IgD-negative memory B cell (primary cell): ENCODE results near the gene PHKG2. TPM values are rescaled to one million over a fixed set of nuclear protein-coding genes. Genes with fewer than 3 reads are reported as not detected.

Experiments used
- H3K27ac Mint-ChIP-seq, 3 donors: one replicate each; pipeline ENCODE4 v1.8.0; 2020 to 2022; ENCODE audit warnings: mild to moderate bottlenecking in 3 of 3, mixed read lengths in 3 of 3, moderate library complexity in 1 of 3
- H3K27me3 Mint-ChIP-seq: one replicate; pipeline ENCODE4 v1.8.0; 2021; ENCODE audit warnings: mixed read lengths
- H3K36me3 Mint-ChIP-seq: one replicate; pipeline ENCODE4 v1.8.0; 2020; ENCODE audit warnings: mild to moderate bottlenecking, mixed read lengths
- H3K4me1 Mint-ChIP-seq, 3 donors: one replicate each; pipeline ENCODE4 v1.8.0; 2020 to 2022; ENCODE audit warnings: mixed read lengths in 3 of 3, mild to moderate bottlenecking in 1 of 3
- H3K4me3 Mint-ChIP-seq, 4 donors: one replicate each; pipeline ENCODE4 v1.8.0; 2020 to 2022; ENCODE audit warnings: mild to moderate bottlenecking in 4 of 4, mixed read lengths in 4 of 4, moderate library complexity in 3 of 4
- H3K9me3 Mint-ChIP-seq, 3 donors: one replicate each; pipeline ENCODE4 v1.8.0; 2020 to 2021; ENCODE audit warnings: mixed read lengths in 3 of 3, mild to moderate bottlenecking in 1 of 3
- polyA plus RNA-seq: library from polyadenylated mRNA; unstranded; fragments of 300-500 nt; fragmentation: Illumina TruSeq; gene quantifications from one replicate; pipeline ENCODE4 v1.2.3, GENCODE V29; 2021

Gene PHKG2
- polyA plus RNA-seq, 1 donor from 2014 or later = 36.7 TPM

GRCh38 chr16:30740364-30741251, 7.6 kb upstream of the PHKG2 start:
- Mint-ChIP-seq H3K4me3 (peak overlapping the region in 1 of 4 donors; percentile 71), H3K9me3 (no peaks in the 10 kb centered on the region), H3K36me3 (peaks cover 3% of the 10 kb centered on the region), H3K27ac (peak overlapping the region in 2 of 3 donors; percentile 26 to 42), H3K4me1 (peaks cover 0 to 5% (median 3%) of the 10 kb centered on the region in 3 donors), H3K27me3 (no peaks in the 10 kb centered on the region)

GRCh38 chr16:30741461-30741914, 6.7 kb upstream of the PHKG2 start:
- H3K4me1 Mint-ChIP-seq = peaks cover 0 to 5% (median 3%) of the 10 kb centered on the region in 3 donors
- H3K9me3 Mint-ChIP-seq = no peaks in the 10 kb centered on the region
- H3K4me3 Mint-ChIP-seq = peak overlapping the region in 1 of 4 donors; percentile 8
- no peaks in the 10 kb centered on the region for H3K27me3 Mint-ChIP-seq
- H3K36me3 Mint-ChIP-seq = peaks cover 3% of the 10 kb centered on the region
- no peak overlapping the region for H3K27ac Mint-ChIP-seq

- Mint-ChIP-seq H3K4me1 (peaks cover 4 to 13% (median 10%) of the 10 kb centered on the region in 3 donors), H3K27me3 (no peaks in the 10 kb centered on the region), H3K9me3 (no peaks in the 10 kb centered on the region), H3K36me3 (peaks cover 3% of the 10 kb centered on the region), H3K27ac (no peak overlapping the region), H3K4me3 (peak overlapping the region in 1 of 4 donors; percentile 51)
Measured at GRCh38 chr16:30743716-30744115, 4.5 kb upstream of the PHKG2 start.

GRCh38 chr16:30744183-30744582, 4.0 kb upstream of the PHKG2 start:
- H3K9me3 Mint-ChIP-seq = no peaks in the 10 kb centered on the region
- peaks cover 7 to 14% (median 10%) of the 10 kb centered on the region in 3 donors for H3K4me1 Mint-ChIP-seq
- H3K27me3 Mint-ChIP-seq = no peaks in the 10 kb centered on the region
- peak overlapping the region in 1 of 4 donors; percentile 68 for H3K4me3 Mint-ChIP-seq
- peak overlapping the region in 1 of 3 donors; percentile 46 for H3K27ac Mint-ChIP-seq
- H3K36me3 Mint-ChIP-seq = peaks cover 3% of the 10 kb centered on the region

- H3K27me3 Mint-ChIP-seq = no peaks in the 10 kb centered on the region
- peaks cover 3% of the 10 kb centered on the region for H3K36me3 Mint-ChIP-seq
- H3K4me3 Mint-ChIP-seq = peak overlapping the region in 1 of 4 donors; percentile 68
- no peaks in the 10 kb centered on the region for H3K9me3 Mint-ChIP-seq
- peaks cover 10 to 17% (median 10%) of the 10 kb centered on the region in 3 donors for H3K4me1 Mint-ChIP-seq
- H3K27ac Mint-ChIP-seq = peak overlapping the region in 2 of 3 donors; percentile 27 to 70
Measured at GRCh38 chr16:30745082-30745481, 3.1 kb upstream of the PHKG2 start.

GRCh38 chr16:30746638-30747175, 1.5 kb upstream of the PHKG2 start:
- Mint-ChIP-seq H3K9me3 (no peaks in the 10 kb centered on the region), H3K4me3 (peak overlapping the region in 1 of 4 donors; percentile 87), H3K27me3 (no peaks in the 10 kb centered on the region), H3K36me3 (peaks cover 3% of the 10 kb centered on the region), H3K27ac (peak overlapping the region in 1 of 3 donors; percentile 98), H3K4me1 (peaks cover 5 to 16% (median 12%) of the 10 kb centered on the region in 3 donors)

GRCh38 chr16:30747331-30747730, 894 bp upstream of the PHKG2 start:
- Mint-ChIP-seq H3K4me1 (peaks cover 5 to 16% (median 12%) of the 10 kb centered on the region in 3 donors), H3K9me3 (no peaks in the 10 kb centered on the region), H3K27ac (peak overlapping the region; percentile 84 to 98 (median 94)), H3K36me3 (no peaks in the 10 kb centered on the region), H3K27me3 (no peaks in the 10 kb centered on the region), H3K4me3 (peak overlapping the region; percentile 87 to 97 (median 92))

- Mint-ChIP-seq H3K4me1 (peaks cover 5 to 16% (median 12%) of the 10 kb centered on the region in 3 donors), H3K27me3 (no peaks in the 10 kb centered on the region), H3K4me3 (peak overlapping the region; percentile 87 to 97 (median 92)), H3K36me3 (no peaks in the 10 kb centered on the region), H3K27ac (peak overlapping the region in 2 of 3 donors; percentile 84 to 98), H3K9me3 (no peaks in the 10 kb centered on the region)
Measured at GRCh38 chr16:30748634-30749445, 615 bp downstream of the PHKG2 start.

GRCh38 chr16:30750201-30750600, 2.0 kb downstream of the PHKG2 start:
- H3K9me3 Mint-ChIP-seq = no peaks in the 10 kb centered on the region
- no peaks in the 10 kb centered on the region for H3K27me3 Mint-ChIP-seq
- H3K4me3 Mint-ChIP-seq = peak overlapping the region; percentile 47 to 87 (median 63)
- H3K27ac Mint-ChIP-seq = peak overlapping the region in 1 of 3 donors; percentile 28
- peaks cover 5 to 16% (median 12%) of the 10 kb centered on the region in 3 donors for H3K4me1 Mint-ChIP-seq
- no peaks in the 10 kb centered on the region for H3K36me3 Mint-ChIP-seq

- Mint-ChIP-seq H3K4me3 (peak overlapping the region in 2 of 4 donors; percentile 49 to 87), H3K9me3 (no peaks in the 10 kb centered on the region), H3K4me1 (peaks cover 5 to 16% (median 12%) of the 10 kb centered on the region in 3 donors), H3K36me3 (no peaks in the 10 kb centered on the region), H3K27ac (peak overlapping the region in 2 of 3 donors; percentile 16 to 28), H3K27me3 (no peaks in the 10 kb centered on the region)
Measured at GRCh38 chr16:30750876-30751465, 2.7 kb downstream of the PHKG2 start.

- no peaks in the 10 kb centered on the region for H3K36me3 Mint-ChIP-seq
- no peaks in the 10 kb centered on the region for H3K27me3 Mint-ChIP-seq
- peaks cover 2 to 10% (median 7%) of the 10 kb centered on the region in 3 donors for H3K4me1 Mint-ChIP-seq
- H3K4me3 Mint-ChIP-seq = peak overlapping the region in 1 of 4 donors; percentile 48
- H3K27ac Mint-ChIP-seq = no peak overlapping the region
- H3K9me3 Mint-ChIP-seq = no peaks in the 10 kb centered on the region
Measured at GRCh38 chr16:30753596-30753995, 5.4 kb downstream of the PHKG2 start.

GRCh38 chr16:30755955-30756780, 7.9 kb downstream of the PHKG2 start:
- H3K36me3 Mint-ChIP-seq = no peaks in the 10 kb centered on the region
- H3K4me3 Mint-ChIP-seq = peak overlapping the region in 2 of 4 donors; percentile 48 to 52
- peaks cover 15 to 22% (median 16%) of the 10 kb centered on the region in 3 donors for H3K4me1 Mint-ChIP-seq
- no peaks in the 10 kb centered on the region for H3K27me3 Mint-ChIP-seq
- peak overlapping the region in 1 of 3 donors; percentile 16 for H3K27ac Mint-ChIP-seq
- H3K9me3 Mint-ChIP-seq = no peaks in the 10 kb centered on the region

GRCh38 chr16:30756781-30757100, 8.5 kb downstream of the PHKG2 start:
- Mint-ChIP-seq H3K36me3 (no peaks in the 10 kb centered on the region), H3K4me3 (no peak overlapping the region), H3K27me3 (no peaks in the 10 kb centered on the region), H3K27ac (peak overlapping the region in 2 of 3 donors; percentile 10 to 16), H3K4me1 (peaks cover 15 to 26% (median 16%) of the 10 kb centered on the region in 3 donors), H3K9me3 (no peaks in the 10 kb centered on the region)
